Measurements from ENCODE around the gene TSHZ2. TPM values are rescaled to one million over a fixed set of nuclear protein-coding genes. Genes with fewer than 3 reads are reported as not detected.

TSHZ2 gene
- total and polyA plus RNA-seq, 3 donors from 2014 or later: 13.0 to 41.9 (median 40.4) TPM

- WGBS, 2 donors: 77 to 82% methylated on average over 1 of the region's 1 CpG
- H3K27me3 ChIP-seq: no peaks in the 10 kb centered on the region
- H3K36me3 ChIP-seq (ENCODE audit: low read depth, missing control alignments): no peaks in the 10 kb centered on the region
- no peak for TF ChIP-seq POLR2A (IDR thresholded peaks at IDR 0.05)
- no peak for TF ChIP-seq CTCF (IDR thresholded peaks at IDR 0.05)
- DNase-seq: no peak
- peaks cover 12% of the 10 kb centered on the region for H3K4me1 ChIP-seq
- intact Hi-C loops (cut with DNase I; ENCODE audit: low total_unique reads): no loop called here
- no peaks in the 10 kb centered on the region for H3K9me3 ChIP-seq
- H3K4me3 ChIP-seq: no peak overlapping the region
- no peak overlapping the region for H3K27ac ChIP-seq
Measured at GRCh38 chr20:53329781-53330180, 357.6 kb downstream of the TSHZ2 start.

- DNase-seq: no peak
Measured at GRCh38 chr20:53330601-53331140, 358.5 kb downstream of the TSHZ2 start.

GRCh38 chr20:53331151-53331973 lies 359.2 kb downstream of the TSHZ2 start:
- Histone ChIP-seq H3K27me3 (no peaks in the 10 kb centered on the region), H3K27ac (no peak overlapping the region), H3K4me1 (peaks cover 12% of the 10 kb centered on the region), H3K36me3 (ENCODE audit: low read depth, missing control alignments) (no peaks in the 10 kb centered on the region), H3K4me3 (no peak overlapping the region), H3K9me3 (no peaks in the 10 kb centered on the region)
- TF ChIP-seq CTCF (IDR thresholded peaks at IDR 0.05) (no peak), POLR2A (IDR thresholded peaks at IDR 0.05) (no peak)
- no peak for DNase-seq
- WGBS, 2 donors: 70 to 74% methylated on average over 11 to 12 of the region's 12 CpGs
- intact Hi-C loops (cut with DNase I; ENCODE audit: low total_unique reads): no loop called here

More at GRCh38 chr20:53330601-53331140, 358.5 kb downstream of the TSHZ2 start:
- H3K4me1 ChIP-seq: peaks cover 12% of the 10 kb centered on the region
- no peaks in the 10 kb centered on the region for H3K36me3 ChIP-seq (ENCODE audit: low read depth, missing control alignments)
- intact Hi-C loops (cut with DNase I; ENCODE audit: low total_unique reads): no loop called here
- TF ChIP-seq POLR2A (IDR thresholded peaks at IDR 0.05) (no peak), CTCF (IDR thresholded peaks at IDR 0.05) (no peak)
- H3K27me3 ChIP-seq: no peaks in the 10 kb centered on the region
- WGBS, 2 donors: 72 to 81% methylated on average over 6 of the region's 6 CpGs
- H3K4me3 ChIP-seq: no peak overlapping the region
- no peaks in the 10 kb centered on the region for H3K9me3 ChIP-seq
- H3K27ac ChIP-seq: no peak overlapping the region

GRCh38 chr20:53332022-53332837 lies 360.1 kb downstream of the TSHZ2 start:
- no peak for TF ChIP-seq CTCF (IDR thresholded peaks at IDR 0.05)
- TF ChIP-seq POLR2A (IDR thresholded peaks at IDR 0.05): no peak
- H3K4me1 ChIP-seq: peaks cover 12% of the 10 kb centered on the region
- no peaks in the 10 kb centered on the region for H3K27me3 ChIP-seq
- WGBS, 2 donors: 85 to 91% methylated on average over 9 of the region's 9 CpGs
- H3K27ac ChIP-seq: no peak overlapping the region
- H3K9me3 ChIP-seq: no peaks in the 10 kb centered on the region
- DNase-seq: no peak
- H3K36me3 ChIP-seq (ENCODE audit: low read depth, missing control alignments): no peaks in the 10 kb centered on the region
- H3K4me3 ChIP-seq: no peak overlapping the region
- intact Hi-C loops (cut with DNase I; ENCODE audit: low total_unique reads): no loop called here

Measured in testis (tissue), 3 donors.